Hepatocyte (in vitro differentiated cells): ENCODE measurements around the gene SLC2A8.

Experiments
- EZH2 ChIP-seq: fragments of 200-600 bp; sonication (generic); IDR thresholded peaks from 2 replicates; pipeline ENCODE4 v1.6.1; 2016; ENCODE audit warnings: antibody characterized with exemption, mild to moderate bottlenecking, borderline replicate concordance
- TF ChIP-seq, protein P1 (sequence below): fragments of 200-600 bp; sonication (generic); IDR thresholded peaks from 2 replicates; pipeline ENCODE4 v1.5.1; 2016; ENCODE audit warnings: antibody characterized with exemption, mild to moderate bottlenecking; ENCODE audit not compliant: poor library complexity

DNA sequence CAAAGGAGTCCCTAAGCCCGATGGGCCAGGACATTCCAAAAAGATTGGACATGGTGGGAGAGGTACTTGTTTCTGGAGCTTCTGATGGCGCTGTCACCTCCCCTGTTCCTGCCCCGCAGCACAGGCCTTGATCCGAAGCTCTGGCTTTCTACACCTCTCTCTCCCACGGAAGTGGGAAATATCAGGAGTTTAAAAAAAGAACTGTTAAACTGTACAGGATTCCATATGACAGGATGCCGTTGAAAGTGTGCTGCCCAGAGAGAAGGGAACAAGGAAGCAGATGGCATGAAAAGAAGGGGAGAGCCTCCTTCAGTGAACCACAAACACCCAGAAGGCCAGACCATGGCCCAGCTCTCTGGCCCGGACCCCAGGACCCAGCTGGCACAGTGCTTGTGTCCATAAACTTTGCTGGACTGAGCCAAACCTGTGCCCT lies 26.8 kb upstream of the SLC2A8 start:
- TF ChIP-seq, protein P1, sequence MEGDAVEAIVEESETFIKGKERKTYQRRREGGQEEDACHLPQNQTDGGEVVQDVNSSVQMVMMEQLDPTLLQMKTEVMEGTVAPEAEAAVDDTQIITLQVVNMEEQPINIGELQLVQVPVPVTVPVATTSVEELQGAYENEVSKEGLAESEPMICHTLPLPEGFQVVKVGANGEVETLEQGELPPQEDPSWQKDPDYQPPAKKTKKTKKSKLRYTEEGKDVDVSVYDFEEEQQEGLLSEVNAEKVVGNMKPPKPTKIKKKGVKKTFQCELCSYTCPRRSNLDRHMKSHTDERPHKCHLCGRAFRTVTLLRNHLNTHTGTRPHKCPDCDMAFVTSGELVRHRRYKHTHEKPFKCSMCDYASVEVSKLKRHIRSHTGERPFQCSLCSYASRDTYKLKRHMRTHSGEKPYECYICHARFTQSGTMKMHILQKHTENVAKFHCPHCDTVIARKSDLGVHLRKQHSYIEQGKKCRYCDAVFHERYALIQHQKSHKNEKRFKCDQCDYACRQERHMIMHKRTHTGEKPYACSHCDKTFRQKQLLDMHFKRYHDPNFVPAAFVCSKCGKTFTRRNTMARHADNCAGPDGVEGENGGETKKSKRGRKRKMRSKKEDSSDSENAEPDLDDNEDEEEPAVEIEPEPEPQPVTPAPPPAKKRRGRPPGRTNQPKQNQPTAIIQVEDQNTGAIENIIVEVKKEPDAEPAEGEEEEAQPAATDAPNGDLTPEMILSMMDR, result no peak
- no peak for TF ChIP-seq EZH2
